Activated T-cell treated with anti-CD3 and anti-CD28 coated beads, Interleukin-2, amount 50 U/mL, for 72 hours (primary cell): ENCODE results near the gene TBC1D23. TPM values are rescaled to one million over a fixed set of nuclear protein-coding genes. Genes with fewer than 3 reads are reported as not detected.
A peak's percentile ranks its signal among the peaks of the same experiment; 100 is the strongest.
"Not testable (repeated sequence)": the region's sequence is repeated elsewhere in the genome, so short reads cannot be mapped to it uniquely, and the experiment has no call there.

Source experiments
- ATAC-seq, 2 donors: fragments of 150-1000 bp; cut with Tn5 transposase; replicated peaks in 1 of 2; 2 replicates each; pipeline ENCODE4 v1.10.0; 2021; ENCODE audit warnings: moderate library complexity in 2 of 2, mild to moderate bottlenecking in 1 of 2
- DNase-seq, 2 donors: peaks; one replicate each; pipeline ENCODE4 v3.0.0; 2021 to 2022; ENCODE audit warnings: mixed read lengths in 1 of 2
- H3K27ac Mint-ChIP-seq: one replicate; pipeline ENCODE4 v1.8.0; 2022; ENCODE audit warnings: mild to moderate bottlenecking, moderate library complexity, mixed read lengths
- H3K27me3 Mint-ChIP-seq: one replicate; pipeline ENCODE4 v1.8.0; 2022; ENCODE audit warnings: low read depth, mixed read lengths
- H3K36me3 Mint-ChIP-seq, 2 donors: one replicate each; pipeline ENCODE4 v1.8.0; 2022; ENCODE audit warnings: mixed read lengths in 2 of 2, mild to moderate bottlenecking in 1 of 2; ENCODE audit not compliant: insufficient read depth in 2 of 2
- H3K4me1 Mint-ChIP-seq: one replicate; pipeline ENCODE4 v1.8.0; 2022; ENCODE audit warnings: low read depth, mixed read lengths
- H3K4me3 Mint-ChIP-seq, 2 donors: one replicate each; pipeline ENCODE4 v1.8.0; 2022; ENCODE audit warnings: mild to moderate bottlenecking in 2 of 2, mixed read lengths in 2 of 2, moderate library complexity in 2 of 2
- H3K9me3 Mint-ChIP-seq, 2 donors: one replicate each; pipeline ENCODE4 v1.8.0; 2022; ENCODE audit warnings: mixed read lengths in 2 of 2
- total RNA-seq, 2 donors: library from RNA; stranded (reverse); gene quantifications; one replicate each; pipeline ENCODE4 v1.2.3, GENCODE V29; 2022

The TBC1D23 gene
- 10 to 100 TPM; 26.0 to 27.5 TPM for total RNA-seq

DNA sequence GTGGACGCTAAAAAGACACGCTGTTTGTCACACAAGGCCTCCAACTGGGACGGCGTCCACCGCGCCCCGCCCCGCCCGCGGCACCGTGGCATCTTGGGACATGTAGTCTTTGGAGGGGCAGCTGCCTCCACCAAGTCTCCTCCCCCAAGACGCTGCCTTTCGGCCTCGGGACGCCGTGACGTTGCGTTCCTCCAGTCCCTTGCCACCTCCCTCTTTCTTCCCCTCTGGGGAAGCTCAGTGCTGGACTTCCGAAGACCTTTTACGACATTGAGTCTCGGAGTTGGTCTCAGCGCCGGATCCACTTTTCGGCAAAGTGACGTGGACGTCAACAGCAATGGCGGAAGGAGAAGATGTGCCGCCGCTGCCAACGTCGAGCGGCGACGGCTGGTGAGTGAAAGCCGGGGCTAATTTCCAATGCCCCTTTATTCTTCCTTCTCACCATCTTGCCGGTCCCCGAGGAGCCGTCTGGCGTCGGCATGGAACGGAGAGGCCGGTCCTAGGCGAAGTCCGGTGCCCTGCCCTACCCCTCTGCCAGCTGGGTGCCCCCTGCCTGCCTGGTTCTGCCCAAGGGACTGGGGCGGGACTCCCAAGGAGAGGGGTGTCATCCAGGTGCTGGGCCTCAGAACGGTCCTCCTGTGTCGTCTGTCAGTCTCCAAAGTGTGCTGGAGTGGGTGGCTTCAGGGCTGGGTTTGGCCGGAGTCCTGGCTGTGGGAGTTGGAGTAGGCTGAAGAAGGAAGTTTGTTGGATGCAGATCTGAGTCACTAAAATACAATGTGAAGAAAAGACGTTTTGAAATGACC, at the start of gene TBC1D23:
TSS of gene TBC1D23 (plus strand) at position 308 of the 800 bp plus-strand sequence. CDS start at position 335, 27 bp downstream.
- H3K4me3 Mint-ChIP-seq: peak within 1 kb of the TSS; percentile 85 to 93
- H3K4me1 Mint-ChIP-seq: peaks cover 62% of the 10 kb centered on the region
- H3K36me3 Mint-ChIP-seq: no peaks in the 10 kb centered on the region
- H3K9me3 Mint-ChIP-seq: no peaks in the 10 kb centered on the region
- peak; percentile 99 to 100 for ATAC-seq
- DNase-seq: peak; percentile 97 to 98
- H3K27me3 Mint-ChIP-seq: no peaks in the 10 kb centered on the region
- peak within 1 kb of the TSS; percentile 99 for H3K27ac Mint-ChIP-seq

DNA sequence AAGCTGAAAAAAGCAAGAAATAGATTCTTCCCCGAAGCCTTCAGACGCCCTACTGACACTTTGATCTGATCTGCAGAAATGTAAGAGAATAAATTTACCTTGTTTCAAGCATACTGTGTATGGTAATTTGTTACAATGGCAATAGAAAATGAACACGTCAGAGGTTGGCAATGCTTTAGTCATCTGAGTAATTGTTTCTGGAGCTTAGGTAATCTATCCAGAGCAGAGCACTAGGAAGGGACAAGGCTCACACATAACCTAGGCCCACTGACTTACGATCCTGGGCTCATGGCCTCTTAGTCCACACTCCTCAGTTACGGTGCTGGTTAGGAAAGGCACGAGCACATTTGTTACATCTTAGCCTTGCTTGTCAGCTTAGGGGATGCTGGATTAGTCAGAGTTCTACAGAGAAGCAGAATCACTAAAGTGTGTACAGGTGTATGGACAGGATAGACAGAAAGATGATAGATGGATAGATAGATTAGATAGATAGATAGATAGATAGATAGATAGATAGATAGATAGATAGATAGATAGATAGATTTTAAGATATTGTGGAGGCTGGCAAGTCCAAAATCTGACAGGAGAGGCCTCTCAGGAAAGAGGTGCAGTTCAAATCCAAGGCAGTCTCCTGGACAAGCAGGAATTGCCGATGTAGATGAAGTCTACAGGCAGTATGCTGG, 46.8 kb upstream of the TBC1D23 start:
- H3K4me3 Mint-ChIP-seq: no peak overlapping the region

GRCh38 chr3:100214574-100214964, 46.2 kb upstream of the TBC1D23 start:
- H3K36me3 Mint-ChIP-seq: peaks cover 7 to 8% of the 10 kb centered on the region in 2 donors
- ATAC-seq (no peak), DNase-seq (no peak)
- peaks cover 17% of the 10 kb centered on the region for H3K4me1 Mint-ChIP-seq
- H3K27me3 Mint-ChIP-seq: peaks cover 6% of the 10 kb centered on the region
- peaks cover 3 to 5% of the 10 kb centered on the region in 2 donors for H3K9me3 Mint-ChIP-seq
- H3K4me3 Mint-ChIP-seq: no peak overlapping the region
- no peak overlapping the region for H3K27ac Mint-ChIP-seq

More for the DNA sequence above, 46.8 kb upstream of the TBC1D23 start:
- H3K9me3 Mint-ChIP-seq: peaks cover 2 to 3% of the 10 kb centered on the region in 2 donors
- H3K36me3 Mint-ChIP-seq: peaks cover 2 to 6% of the 10 kb centered on the region in 2 donors
- H3K27me3 Mint-ChIP-seq: peaks cover 6% of the 10 kb centered on the region
- ATAC-seq (no peak), DNase-seq (no peak)
- no peak overlapping the region for H3K27ac Mint-ChIP-seq
- peaks cover 20% of the 10 kb centered on the region for H3K4me1 Mint-ChIP-seq

GRCh38 chr3:100216713-100217112, 44.1 kb upstream of the TBC1D23 start:
- no peaks in the 10 kb centered on the region for H3K4me1 Mint-ChIP-seq
- peaks cover 3 to 5% of the 10 kb centered on the region in 2 donors for H3K9me3 Mint-ChIP-seq
- DNase-seq: no peak
- peaks cover 7% of the 10 kb centered on the region in 2 donors for H3K36me3 Mint-ChIP-seq
- no peak overlapping the region for H3K4me3 Mint-ChIP-seq
- peaks cover 6% of the 10 kb centered on the region for H3K27me3 Mint-ChIP-seq
- ATAC-seq: no peak
- no peak overlapping the region for H3K27ac Mint-ChIP-seq

GRCh38 chr3:100221159-100221558, 39.6 kb upstream of the TBC1D23 start:
- peaks cover 3 to 5% of the 10 kb centered on the region in 2 donors for H3K9me3 Mint-ChIP-seq
- H3K27ac Mint-ChIP-seq: no peak overlapping the region
- H3K4me1 Mint-ChIP-seq: no peaks in the 10 kb centered on the region
- DNase-seq (no peak), ATAC-seq (no peak)
- H3K36me3 Mint-ChIP-seq: peaks cover 7% of the 10 kb centered on the region in 2 donors
- no peak overlapping the region for H3K4me3 Mint-ChIP-seq
- peaks cover 6% of the 10 kb centered on the region for H3K27me3 Mint-ChIP-seq

DNA sequence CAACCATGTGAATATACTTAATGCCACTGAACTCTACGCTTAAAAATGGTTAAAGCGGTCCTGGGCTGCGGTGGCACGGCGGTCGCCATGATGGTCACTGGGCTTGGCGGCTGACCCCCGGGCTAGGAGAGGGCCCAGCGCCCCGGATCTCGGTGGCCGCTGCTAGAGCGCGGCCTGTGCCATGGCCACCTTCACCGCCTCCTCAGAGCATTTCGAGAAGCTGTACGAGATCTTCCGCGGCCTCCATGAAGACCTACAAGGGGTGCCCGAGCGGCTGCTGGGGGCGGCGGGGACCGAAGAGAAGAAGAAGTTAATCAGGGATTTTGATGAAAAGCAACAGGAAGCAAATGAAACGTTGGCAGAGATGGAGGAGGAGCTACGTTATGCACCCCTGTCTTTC, 35.6 kb upstream of the TBC1D23 start:
- no peaks in the 10 kb centered on the region for H3K36me3 Mint-ChIP-seq
- H3K9me3 Mint-ChIP-seq: no peaks in the 10 kb centered on the region
- H3K27me3 Mint-ChIP-seq: no peaks in the 10 kb centered on the region
- DNase-seq: no peak
- no peak overlapping the region for H3K27ac Mint-ChIP-seq
- ATAC-seq: no peak
- no peaks in the 10 kb centered on the region for H3K4me1 Mint-ChIP-seq
- no peak overlapping the region for H3K4me3 Mint-ChIP-seq

DNA sequence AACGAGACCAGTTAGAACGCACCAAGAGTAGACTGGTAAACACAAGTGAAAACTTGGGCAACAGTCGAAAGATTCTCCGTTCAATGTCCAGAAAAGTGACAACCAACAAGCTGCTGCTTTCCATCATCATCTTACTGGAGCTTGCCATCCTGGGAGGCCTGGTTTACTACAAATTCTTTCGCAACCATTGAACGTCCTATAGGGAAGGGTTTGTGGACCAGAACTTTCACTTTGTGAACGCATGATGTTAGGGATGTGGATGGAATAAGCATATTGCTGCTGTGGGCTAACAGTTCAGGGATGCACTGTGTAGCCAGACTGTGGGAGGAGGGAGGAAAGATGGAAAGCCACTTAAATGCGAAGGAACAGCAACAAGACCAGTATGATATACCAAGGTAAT, 34.9 kb upstream of the TBC1D23 start:
- ATAC-seq (no peak), DNase-seq (no peak)
- no peak overlapping the region for H3K4me3 Mint-ChIP-seq
- no peak overlapping the region for H3K27ac Mint-ChIP-seq
- no peaks in the 10 kb centered on the region for H3K4me1 Mint-ChIP-seq
- H3K27me3 Mint-ChIP-seq: no peaks in the 10 kb centered on the region
- H3K36me3 Mint-ChIP-seq: no peaks in the 10 kb centered on the region
- H3K9me3 Mint-ChIP-seq: no peaks in the 10 kb centered on the region

GRCh38 chr3:100226712-100227429, 33.9 kb upstream of the TBC1D23 start:
- Mint-ChIP-seq H3K4me3 (no peak overlapping the region), H3K27ac (no peak overlapping the region), H3K4me1 (no peaks in the 10 kb centered on the region), H3K9me3 (no peaks in the 10 kb centered on the region), H3K36me3 (no peaks in the 10 kb centered on the region), H3K27me3 (no peaks in the 10 kb centered on the region)
- DNase-seq: no peak
- no peak for ATAC-seq

GRCh38 chr3:100227511-100227921, 33.3 kb upstream of the TBC1D23 start:
- no peaks in the 10 kb centered on the region for H3K9me3 Mint-ChIP-seq
- H3K36me3 Mint-ChIP-seq: no peaks in the 10 kb centered on the region
- no peaks in the 10 kb centered on the region for H3K27me3 Mint-ChIP-seq
- H3K4me3 Mint-ChIP-seq: no peak overlapping the region
- H3K4me1 Mint-ChIP-seq: no peaks in the 10 kb centered on the region
- no peak overlapping the region for H3K27ac Mint-ChIP-seq
- no peak for DNase-seq
- ATAC-seq: no peak

DNA sequence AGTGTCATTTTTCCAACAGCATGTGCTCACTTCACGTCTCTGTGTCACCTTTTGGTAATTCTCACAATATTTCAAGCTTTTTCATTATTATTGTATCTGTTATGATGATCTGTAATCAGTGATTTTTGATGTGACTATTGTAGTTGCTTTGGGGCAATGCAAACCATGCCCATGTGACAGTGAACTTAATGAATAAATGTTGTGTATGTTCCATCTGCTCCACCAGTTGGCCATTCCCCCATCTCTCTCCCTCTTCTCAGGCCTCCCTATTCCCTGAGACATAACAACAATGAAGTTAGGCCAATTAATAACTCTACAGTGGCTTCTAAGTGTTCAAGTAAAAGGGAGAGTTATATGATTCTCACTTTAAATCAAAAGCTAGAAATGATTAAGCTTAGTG, 32.5 kb upstream of the TBC1D23 start:
- Mint-ChIP-seq H3K27ac (no peak overlapping the region), H3K9me3 (no peaks in the 10 kb centered on the region), H3K36me3 (no peaks in the 10 kb centered on the region), H3K4me3 (no peak overlapping the region), H3K27me3 (no peaks in the 10 kb centered on the region), H3K4me1 (no peaks in the 10 kb centered on the region)
- peak in 1 of 2 donors; percentile 25 for ATAC-seq
- no peak for DNase-seq

- not testable (repeated sequence) for H3K4me3 Mint-ChIP-seq, DNase-seq, H3K27ac Mint-ChIP-seq, H3K4me1 Mint-ChIP-seq, H3K36me3 Mint-ChIP-seq, H3K9me3 Mint-ChIP-seq, H3K27me3 Mint-ChIP-seq, ATAC-seq
Measured at GRCh38 chr3:100229188-100229587, 31.6 kb upstream of the TBC1D23 start.

GRCh38 chr3:100230710-100231109, 30.1 kb upstream of the TBC1D23 start:
- Mint-ChIP-seq H3K27me3 (no peaks in the 10 kb centered on the region), H3K4me3 (no peak overlapping the region), H3K9me3 (no peaks in the 10 kb centered on the region), H3K36me3 (no peaks in the 10 kb centered on the region), H3K27ac (no peak overlapping the region), H3K4me1 (no peaks in the 10 kb centered on the region)
- ATAC-seq (no peak), DNase-seq (no peak)

DNA sequence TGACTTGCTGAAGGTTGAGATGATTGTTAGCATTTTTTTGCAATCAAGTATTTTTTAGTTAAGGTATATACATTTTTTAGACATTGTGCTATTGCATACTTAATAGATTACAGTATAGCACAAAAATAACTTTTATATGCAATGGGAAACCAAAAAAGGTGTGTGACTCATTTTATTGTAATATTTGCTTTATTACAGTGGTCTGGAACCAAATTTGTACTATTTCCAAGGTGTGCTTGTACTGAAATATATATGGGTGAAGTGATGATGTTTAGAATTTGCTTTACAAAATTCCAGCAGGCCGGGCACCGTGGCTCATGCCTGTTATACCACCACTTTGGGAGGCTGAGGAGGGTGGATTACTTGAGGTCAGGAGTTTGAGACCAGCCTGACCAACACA, 29.1 kb upstream of the TBC1D23 start:
- no peak overlapping the region for H3K27ac Mint-ChIP-seq
- no peaks in the 10 kb centered on the region for H3K9me3 Mint-ChIP-seq
- no peaks in the 10 kb centered on the region for H3K27me3 Mint-ChIP-seq
- H3K36me3 Mint-ChIP-seq: no peaks in the 10 kb centered on the region
- DNase-seq (no peak), ATAC-seq (no peak)
- H3K4me1 Mint-ChIP-seq: no peaks in the 10 kb centered on the region
- H3K4me3 Mint-ChIP-seq: no peak overlapping the region
